HepG2 (cell line): Measurements from ENCODE around the gene TIAM2. TPM values are rescaled to one million over a fixed set of nuclear protein-coding genes. Genes with fewer than 3 reads are reported as not detected.

ENCODE experiments used
- ATAC-seq: fragments of 200-7000 bp; cut with Tn5 transposase; 3 replicates; pipeline ENCODE4 v1.9.1; 2020; ENCODE audit warnings: mild to moderate bottlenecking, moderate library complexity
- BruUV-seq: library from RNA; stranded (reverse); fragments of 400-500 nt; replicated peaks from 2 replicates; lab custom pipeline; 2021; lab: Mats Ljungman, UMichigan
- CTCF ChIA-PET: fragments of 300-600 bp; formaldehyde crosslinking; extraction: SDS; loops from one replicate; lab custom pipeline; 2021; ENCODE audit warnings: low total read pairs, inconsistent platforms, low intra/inter-chr PET ratio; lab: Yijun Ruan, JAX
- POLR2A ChIA-PET: fragments of 350-600 bp; sonication (Branson Sonifier 250); formaldehyde crosslinking; loops from one replicate; lab custom pipeline; 2020; ENCODE audit warnings: antibody characterized with exemption, inconsistent platforms; lab: Yijun Ruan, JAX
- DNase-seq: peaks from one replicate; pipeline ENCODE4 v3.0.0-alpha.2; 2015; ENCODE audit warnings: low spot score
- FAIRE-seq: peaks from 3 replicates; lab custom pipeline; 2011; peaks lifted over from hg19 to GRCh38; lab: Jason Lieb, UNC
- H2AFZ ChIP-seq: one replicate; pipeline ENCODE4 v1.6.1; 2011; ENCODE audit warnings: low read length, inconsistent platforms
- H3K27ac ChIP-seq: fragments of 300-600 bp; 3 replicates; pipeline ENCODE4 v1.8.0; 2011; ENCODE audit warnings: mixed run types, mild to moderate bottlenecking, mixed read lengths, low read length, inconsistent platforms; ENCODE audit not compliant: insufficient read depth; ENCODE audit errors: extremely low read length
- H3K27me3 ChIP-seq, 2 experiments: fragments of 200-600 bp in 1 of 2; 2 replicates in 1 of 2; 3 replicates in 1 of 2; pipeline versions ENCODE4 v1.6.0 to v1.8.0; 2011; ENCODE audit warnings: low read length in 2 of 2, mild to moderate bottlenecking in 2 of 2, moderate library complexity in 2 of 2, inconsistent platforms in 1 of 2; ENCODE audit not compliant: insufficient read depth in 2 of 2, control insufficient read depth in 1 of 2
- H3K36me3 ChIP-seq, 2 experiments: fragments of 200-600 bp in 1 of 2; replicated peaks in 1 of 2; 2 replicates in 1 of 2; 3 replicates in 1 of 2; pipeline versions ENCODE4 v1.5.1 to v1.8.0; 2011; ENCODE audit warnings: low read length in 2 of 2, inconsistent platforms in 1 of 2; ENCODE audit not compliant: insufficient read depth in 2 of 2, control insufficient read depth in 1 of 2
- H3K4me1 ChIP-seq: 2 replicates; pipeline ENCODE4 v1.5.1; 2012; ENCODE audit warnings: low read length, inconsistent platforms; ENCODE audit not compliant: insufficient read depth
- H3K4me2 ChIP-seq: 2 replicates; pipeline ENCODE4 v1.6.0; 2011; ENCODE audit warnings: low read depth, low read length, inconsistent platforms
- H3K4me3 ChIP-seq, 3 experiments: fragments of 200-600 bp in 1 of 3; sonication (generic), shearing (Covaris generic) in 1 of 3; replicated peaks in 1 of 3; 2 replicates each; pipeline ENCODE4 v1.5.1; 2011 to 2016; ENCODE audit warnings: low read length in 3 of 3, inconsistent platforms in 2 of 3, low read depth in 2 of 3, mild to moderate bottlenecking in 2 of 3, control low read depth in 1 of 3, mixed read lengths in 1 of 3; ENCODE audit not compliant: insufficient read depth in 1 of 3
- H3K79me2 ChIP-seq: one replicate; pipeline ENCODE4 v1.6.1; 2011; ENCODE audit warnings: low read length, inconsistent platforms; ENCODE audit not compliant: insufficient read depth
- H3K9ac ChIP-seq: 2 replicates; pipeline ENCODE4 v1.6.0; 2011; ENCODE audit warnings: mild to moderate bottlenecking, low read depth, low read length, inconsistent platforms; ENCODE audit not compliant: insufficient read depth
- H3K9me3 ChIP-seq: 2 replicates; pipeline ENCODE4 v1.5.1; 2012; ENCODE audit warnings: mild to moderate bottlenecking, low read length
- H4K20me1 ChIP-seq: 2 replicates; pipeline ENCODE4 v1.6.0; 2011; ENCODE audit warnings: inconsistent platforms, mild to moderate bottlenecking, low read length, moderate library complexity; ENCODE audit not compliant: insufficient read depth
- MLLT10 ChIP-seq: sonication (generic); formaldehyde crosslinking; IDR thresholded peaks from 2 replicates; pipeline ENCODE4 v1.4.0; 2020; ENCODE audit warnings: missing genetic modification reagents
- WGBS: methylation state at CpG from one replicate; pipeline ENCODE4 v1.1.6; 2017; ENCODE audit warnings: low lambda C conversion rate; 5-methylcytosine and 5-hydroxymethylcytosine counted together
- in situ Hi-C: cut with HindIII; loops from 2 replicates; pipeline ENCODE4 v1.10.0; 2017; ENCODE audit warnings: low pct_unique_long_range_greater_than_20kb; ENCODE audit not compliant: extremely low pct_ligation_motif_present
- intact Hi-C: fragments of 100-400 bp; cut with micrococcal nuclease; formaldehyde crosslinking; loops from one replicate; pipeline ENCODE4 v1.10.0; 2022; ENCODE audit not compliant: unreplicated experiment
- polyA plus RNA-seq, 8 experiments: library from polyadenylated mRNA; depleted of rRNA in 3 of 8; stranded (reverse) in 7 of 8; unstranded in 1 of 8; fragments of >200 nt; fragmentation: Illumina TruSeq in 4 of 8; extraction: Trizol in 4 of 8; gene quantifications; 2 replicates each; pipeline versions ENCODE4 v1.2.1 to v1.2.3, GENCODE V29; 2011 to 2016; ENCODE audit warnings: low read depth in 4 of 8, missing spikeins in 1 of 8, mixed read lengths in 1 of 8; ENCODE audit not compliant: insufficient read depth in 1 of 8
- total RNA-seq, 5 experiments: library from RNA; depleted of rRNA; stranded (reverse); fragments of >200 nt; fragmentation: Illumina TruSeq; extraction: Trizol; gene quantifications; 2 replicates each; pipeline ENCODE4 v1.2.3, GENCODE V29; 2016; ENCODE audit warnings: low read depth in 1 of 5
- TF ChIP-seq, protein P1 (sequence below): sonication (generic); formaldehyde crosslinking; IDR thresholded peaks from 2 replicates; pipeline ENCODE4 v1.5.0; 2020; ENCODE audit warnings: mild to moderate bottlenecking, missing genetic modification reagents, borderline replicate concordance
- TF ChIP-seq, protein P2 (sequence below): sonication (generic); formaldehyde crosslinking; IDR thresholded peaks from 2 replicates; pipeline ENCODE4 v1.8.0; 2022; ENCODE audit warnings: missing genetic modification reagents, mild to moderate bottlenecking, moderate library complexity, borderline replicate concordance
- TF ChIP-seq, protein P3 (sequence below): sonication (generic); formaldehyde crosslinking; IDR thresholded peaks from 2 replicates; pipeline ENCODE4 v1.5.1; 2020; ENCODE audit warnings: missing genetic modification reagents, mild to moderate bottlenecking, borderline replicate concordance
- TF ChIP-seq, protein P4 (sequence below), 2 experiments: IDR thresholded peaks; 2 replicates each; pipeline ENCODE4 v1.6.1; 2011 to 2012; ENCODE audit warnings: low read length in 2 of 2, borderline replicate concordance in 1 of 2, low read depth in 1 of 2, mild to moderate bottlenecking in 1 of 2, moderate library complexity in 1 of 2

Gene TIAM2
- total and polyA plus RNA-seq, 2 of the 13 experiments (the other 11 are each of a cell fraction or from before 2014, with no cell fraction given) = 4.1 to 4.5 TPM

DNA sequence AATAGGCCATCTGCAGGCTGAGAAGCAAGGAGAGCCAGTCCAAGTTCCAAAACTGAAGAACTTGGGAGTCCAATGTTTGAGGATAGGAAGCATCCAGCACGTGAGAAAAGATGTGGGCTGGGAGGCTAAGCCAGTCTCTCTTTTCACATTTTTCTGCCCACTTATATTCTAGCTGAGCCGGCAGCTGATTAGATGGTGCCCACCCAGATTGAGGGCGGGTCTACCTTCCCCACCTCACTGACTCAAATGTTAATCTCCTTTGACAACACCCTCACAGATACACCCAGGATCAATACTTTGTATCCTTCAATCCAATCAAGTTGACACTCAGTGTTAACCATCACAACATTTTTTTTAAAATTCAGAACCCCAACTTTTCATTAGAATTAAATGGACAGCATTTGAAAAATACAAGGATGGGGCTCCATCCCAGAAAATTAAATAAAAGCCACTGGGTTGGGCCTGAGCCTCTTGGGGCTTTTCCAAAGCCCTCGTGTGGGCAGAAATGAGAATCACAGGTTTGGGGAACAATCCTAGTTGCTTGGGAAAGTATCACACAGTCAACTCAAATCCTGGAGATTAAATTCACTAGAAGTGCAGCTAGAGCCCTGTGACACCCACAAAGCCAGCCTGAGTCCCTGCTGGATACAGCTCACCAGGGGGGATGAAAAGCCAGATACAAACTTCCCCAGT lies 270.9 kb downstream of the TIAM2 start:
- 98% methylated on average over 4 of the region's 4 CpGs for WGBS

More for the DNA sequence above, 270.9 kb downstream of the TIAM2 start:
- in situ Hi-C loops = no loop called here
- H2AFZ ChIP-seq = no peak overlapping the region
- DNase-seq (no peak), ATAC-seq (peak; percentile 53; the same call in 2 of the 3 replicates), FAIRE-seq (no peak)
- no peaks in the 10 kb centered on the region for H3K27me3 ChIP-seq
- H3K9me3 ChIP-seq = no peaks in the 10 kb centered on the region
- peaks cover 13% of the 10 kb centered on the region for H3K79me2 ChIP-seq
- H4K20me1 ChIP-seq = peaks cover 3% of the 10 kb centered on the region; the same call in 1 of the 2 replicates
- H3K9ac ChIP-seq = no peak overlapping the region
- no peak overlapping the region for H3K4me2 ChIP-seq
- H3K36me3 ChIP-seq = peaks cover 36 to 78% of the 10 kb centered on the region in 2 experiments
- ChIA-PET POLR2A (no interaction called here), CTCF (interaction anchor here (1.3 kb wide), 1 partner anchor 89 kb away, joined by 4 read pairs; no protein-coding TSS in a partner anchor)
- H3K27ac ChIP-seq = no peak overlapping the region
- intact Hi-C loops = no loop called here
- no TSS peak for BruUV-seq
- H3K4me3 ChIP-seq = no peak overlapping the region
- 0 out of 2 replicates have a peak, but pooled peaks cover 7% of the 10 kb centered on the region for H3K4me1 ChIP-seq
- TF ChIP-seq, protein P1, sequence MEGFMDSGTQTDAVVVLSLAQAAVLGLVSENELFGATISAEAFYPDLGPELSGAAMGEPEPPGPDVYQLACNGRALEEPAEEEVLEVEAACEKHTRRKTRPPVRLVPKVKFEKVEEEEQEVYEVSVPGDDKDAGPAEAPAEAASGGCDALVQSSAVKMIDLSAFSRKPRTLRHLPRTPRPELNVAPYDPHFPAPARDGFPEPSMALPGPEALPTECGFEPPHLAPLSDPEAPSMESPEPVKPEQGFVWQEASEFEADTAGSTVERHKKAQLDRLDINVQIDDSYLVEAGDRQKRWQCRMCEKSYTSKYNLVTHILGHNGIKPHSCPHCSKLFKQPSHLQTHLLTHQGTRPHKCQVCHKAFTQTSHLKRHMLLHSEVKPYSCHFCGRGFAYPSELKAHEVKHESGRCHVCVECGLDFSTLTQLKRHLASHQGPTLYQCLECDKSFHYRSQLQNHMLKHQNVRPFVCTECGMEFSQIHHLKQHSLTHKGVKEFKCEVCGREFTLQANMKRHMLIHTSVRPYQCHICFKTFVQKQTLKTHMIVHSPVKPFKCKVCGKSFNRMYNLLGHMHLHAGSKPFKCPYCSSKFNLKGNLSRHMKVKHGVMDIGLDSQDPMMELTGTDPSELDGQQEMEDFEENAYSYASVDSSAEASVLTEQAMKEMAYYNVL (CRISPR knock-in tag) = no peak
- TF ChIP-seq, protein P2, sequence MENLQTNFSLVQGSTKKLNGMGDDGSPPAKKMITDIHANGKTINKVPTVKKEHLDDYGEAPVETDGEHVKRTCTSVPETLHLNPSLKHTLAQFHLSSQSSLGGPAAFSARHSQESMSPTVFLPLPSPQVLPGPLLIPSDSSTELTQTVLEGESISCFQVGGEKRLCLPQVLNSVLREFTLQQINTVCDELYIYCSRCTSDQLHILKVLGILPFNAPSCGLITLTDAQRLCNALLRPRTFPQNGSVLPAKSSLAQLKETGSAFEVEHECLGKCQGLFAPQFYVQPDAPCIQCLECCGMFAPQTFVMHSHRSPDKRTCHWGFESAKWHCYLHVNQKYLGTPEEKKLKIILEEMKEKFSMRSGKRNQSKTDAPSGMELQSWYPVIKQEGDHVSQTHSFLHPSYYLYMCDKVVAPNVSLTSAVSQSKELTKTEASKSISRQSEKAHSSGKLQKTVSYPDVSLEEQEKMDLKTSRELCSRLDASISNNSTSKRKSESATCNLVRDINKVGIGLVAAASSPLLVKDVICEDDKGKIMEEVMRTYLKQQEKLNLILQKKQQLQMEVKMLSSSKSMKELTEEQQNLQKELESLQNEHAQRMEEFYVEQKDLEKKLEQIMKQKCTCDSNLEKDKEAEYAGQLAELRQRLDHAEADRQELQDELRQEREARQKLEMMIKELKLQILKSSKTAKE (CRISPR knock-in tag) = no peak
- TF ChIP-seq MLLT10 = no peak
- TF ChIP-seq, protein P3, sequence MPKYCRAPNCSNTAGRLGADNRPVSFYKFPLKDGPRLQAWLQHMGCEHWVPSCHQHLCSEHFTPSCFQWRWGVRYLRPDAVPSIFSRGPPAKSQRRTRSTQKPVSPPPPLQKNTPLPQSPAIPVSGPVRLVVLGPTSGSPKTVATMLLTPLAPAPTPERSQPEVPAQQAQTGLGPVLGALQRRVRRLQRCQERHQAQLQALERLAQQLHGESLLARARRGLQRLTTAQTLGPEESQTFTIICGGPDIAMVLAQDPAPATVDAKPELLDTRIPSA = no peak
- TF ChIP-seq, protein P4, sequence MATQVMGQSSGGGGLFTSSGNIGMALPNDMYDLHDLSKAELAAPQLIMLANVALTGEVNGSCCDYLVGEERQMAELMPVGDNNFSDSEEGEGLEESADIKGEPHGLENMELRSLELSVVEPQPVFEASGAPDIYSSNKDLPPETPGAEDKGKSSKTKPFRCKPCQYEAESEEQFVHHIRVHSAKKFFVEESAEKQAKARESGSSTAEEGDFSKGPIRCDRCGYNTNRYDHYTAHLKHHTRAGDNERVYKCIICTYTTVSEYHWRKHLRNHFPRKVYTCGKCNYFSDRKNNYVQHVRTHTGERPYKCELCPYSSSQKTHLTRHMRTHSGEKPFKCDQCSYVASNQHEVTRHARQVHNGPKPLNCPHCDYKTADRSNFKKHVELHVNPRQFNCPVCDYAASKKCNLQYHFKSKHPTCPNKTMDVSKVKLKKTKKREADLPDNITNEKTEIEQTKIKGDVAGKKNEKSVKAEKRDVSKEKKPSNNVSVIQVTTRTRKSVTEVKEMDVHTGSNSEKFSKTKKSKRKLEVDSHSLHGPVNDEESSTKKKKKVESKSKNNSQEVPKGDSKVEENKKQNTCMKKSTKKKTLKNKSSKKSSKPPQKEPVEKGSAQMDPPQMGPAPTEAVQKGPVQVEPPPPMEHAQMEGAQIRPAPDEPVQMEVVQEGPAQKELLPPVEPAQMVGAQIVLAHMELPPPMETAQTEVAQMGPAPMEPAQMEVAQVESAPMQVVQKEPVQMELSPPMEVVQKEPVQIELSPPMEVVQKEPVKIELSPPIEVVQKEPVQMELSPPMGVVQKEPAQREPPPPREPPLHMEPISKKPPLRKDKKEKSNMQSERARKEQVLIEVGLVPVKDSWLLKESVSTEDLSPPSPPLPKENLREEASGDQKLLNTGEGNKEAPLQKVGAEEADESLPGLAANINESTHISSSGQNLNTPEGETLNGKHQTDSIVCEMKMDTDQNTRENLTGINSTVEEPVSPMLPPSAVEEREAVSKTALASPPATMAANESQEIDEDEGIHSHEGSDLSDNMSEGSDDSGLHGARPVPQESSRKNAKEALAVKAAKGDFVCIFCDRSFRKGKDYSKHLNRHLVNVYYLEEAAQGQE (IDR thresholded peaks at IDR 0.05; ENCODE audit: borderline replicate concordance in 1 of 2, low read depth in 1 of 2, low read length in 2 of 2) = no peak
